Activated T-cell treated with anti-CD3 and anti-CD28 coated beads, Interleukin-2, amount 50 U/mL, for 72 hours (primary cell): ENCODE data around the gene LDHB. TPM values are rescaled to one million over a fixed set of nuclear protein-coding genes. Genes with fewer than 3 reads are reported as not detected.

Source experiments
- ATAC-seq, 2 donors: fragments of 150-1000 bp; cut with Tn5 transposase; replicated peaks in 1 of 2; 2 replicates each; pipeline ENCODE4 v1.10.0; 2021; ENCODE audit warnings: moderate library complexity in 2 of 2, mild to moderate bottlenecking in 1 of 2
- DNase-seq, 2 donors: peaks; one replicate each; pipeline ENCODE4 v3.0.0; 2021 to 2022; ENCODE audit warnings: mixed read lengths in 1 of 2
- H3K27ac Mint-ChIP-seq: one replicate; pipeline ENCODE4 v1.8.0; 2022; ENCODE audit warnings: mild to moderate bottlenecking, moderate library complexity, mixed read lengths
- H3K27me3 Mint-ChIP-seq: one replicate; pipeline ENCODE4 v1.8.0; 2022; ENCODE audit warnings: low read depth, mixed read lengths
- H3K36me3 Mint-ChIP-seq, 2 donors: one replicate each; pipeline ENCODE4 v1.8.0; 2022; ENCODE audit warnings: mixed read lengths in 2 of 2, mild to moderate bottlenecking in 1 of 2; ENCODE audit not compliant: insufficient read depth in 2 of 2
- H3K4me1 Mint-ChIP-seq: one replicate; pipeline ENCODE4 v1.8.0; 2022; ENCODE audit warnings: low read depth, mixed read lengths
- H3K4me3 Mint-ChIP-seq, 2 donors: one replicate each; pipeline ENCODE4 v1.8.0; 2022; ENCODE audit warnings: mild to moderate bottlenecking in 2 of 2, mixed read lengths in 2 of 2, moderate library complexity in 2 of 2
- H3K9me3 Mint-ChIP-seq, 2 donors: one replicate each; pipeline ENCODE4 v1.8.0; 2022; ENCODE audit warnings: mixed read lengths in 2 of 2
- total RNA-seq, 2 donors: library from RNA; stranded (reverse); gene quantifications; one replicate each; pipeline ENCODE4 v1.2.3, GENCODE V29; 2022

LDHB gene
- 1,000 to 10,000 TPM; 1,381 to 1,488 TPM for total RNA-seq

DNA sequence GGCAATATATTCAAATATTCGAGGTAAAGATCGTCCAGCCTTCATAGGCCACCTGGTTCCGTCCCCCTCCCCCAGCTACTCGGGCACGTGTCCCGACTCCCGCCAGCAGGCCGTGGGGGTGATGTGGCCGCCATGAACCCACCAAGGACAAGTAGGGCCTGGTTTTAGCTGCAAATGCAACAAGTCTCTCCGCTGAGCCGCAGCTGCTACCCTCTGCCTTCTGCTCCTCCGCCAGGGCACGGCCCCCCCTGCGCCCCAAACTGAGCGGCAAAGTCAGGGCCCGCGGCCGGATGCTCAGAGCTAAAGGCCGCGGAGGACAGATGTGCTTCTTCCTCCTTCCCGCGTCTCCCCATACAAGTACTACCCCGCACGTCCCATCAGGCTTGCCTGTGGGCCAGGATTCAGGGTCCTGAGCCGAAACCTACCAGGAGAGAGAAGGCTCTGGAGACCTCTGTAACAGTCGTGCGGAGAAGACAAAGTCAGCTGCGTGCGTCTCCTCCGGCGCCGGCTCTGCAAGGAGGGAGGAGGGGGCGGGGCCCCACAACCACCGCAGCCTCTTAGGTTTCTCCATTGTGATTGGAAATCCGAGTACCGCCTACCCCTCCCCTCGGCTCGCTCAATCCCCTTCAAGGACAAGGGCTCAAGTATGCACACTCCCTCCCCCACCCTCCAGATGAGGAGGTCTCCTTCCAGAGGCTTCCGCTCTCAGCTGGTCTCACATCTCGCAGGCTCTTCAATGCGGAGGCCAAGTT, at the start of gene LDHB:
TSS of gene LDHB (minus strand) at position 517 of the 752 bp plus-strand sequence. CDS start 3,171 bp downstream, outside the sequence.
- Mint-ChIP-seq H3K36me3 (peaks cover 11 to 25% of the 10 kb centered on the region in 2 donors), H3K27ac (peak within 1 kb of the TSS; percentile 96), H3K4me3 (peak within 1 kb of the TSS; percentile 98 to 99), H3K4me1 (peaks cover 64% of the 10 kb centered on the region), H3K9me3 (no peaks in the 10 kb centered on the region), H3K27me3 (no peaks in the 10 kb centered on the region)
- DNase-seq = peak; percentile 94 to 96
- ATAC-seq = peak; percentile 97 to 98

DNA sequence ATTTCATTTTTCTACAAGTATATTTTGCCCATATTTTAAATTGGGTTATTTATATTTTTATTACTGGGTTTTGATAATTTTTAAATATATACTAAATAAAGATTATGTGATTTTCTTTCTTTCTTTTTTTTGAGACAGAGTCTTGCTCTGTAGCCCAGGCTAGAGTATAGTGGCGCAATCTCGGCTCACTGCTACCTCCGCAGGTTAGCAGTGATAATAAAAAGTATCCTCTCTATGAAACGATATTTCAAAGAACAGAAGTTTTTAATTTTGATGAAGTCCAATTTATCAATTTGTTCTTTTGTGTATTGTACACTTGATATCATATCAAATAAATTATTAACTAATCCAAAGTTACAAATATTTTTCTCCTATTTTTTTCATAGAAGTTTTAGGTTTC, 47.2 kb upstream of the LDHB start:
- no peaks in the 10 kb centered on the region for H3K36me3 Mint-ChIP-seq
- peaks cover 4% of the 10 kb centered on the region for H3K27me3 Mint-ChIP-seq
- no peak overlapping the region for H3K27ac Mint-ChIP-seq
- no peaks in the 10 kb centered on the region for H3K4me1 Mint-ChIP-seq
- no peak for DNase-seq
- ATAC-seq = no peak
- H3K9me3 Mint-ChIP-seq = no peaks in the 10 kb centered on the region
- no peak overlapping the region for H3K4me3 Mint-ChIP-seq

DNA sequence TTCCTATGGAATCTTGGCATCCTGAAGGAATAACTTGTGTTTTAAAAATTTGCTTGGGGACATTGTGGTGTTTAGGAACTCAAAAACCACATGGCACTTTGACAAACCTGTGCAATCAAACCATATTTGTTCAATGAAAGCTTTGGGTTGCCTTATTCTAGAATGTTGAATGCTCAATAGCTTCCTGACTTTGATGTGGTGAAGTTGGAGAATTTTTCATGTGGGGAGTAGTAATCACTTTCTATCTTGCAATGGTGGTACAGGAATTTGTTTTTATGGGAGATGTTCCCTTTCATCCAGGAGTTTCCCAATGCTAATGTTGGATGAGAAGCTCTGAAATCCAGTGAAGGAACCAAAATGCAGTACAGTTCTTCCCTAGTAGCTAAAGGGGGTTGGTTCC, 42.2 kb upstream of the LDHB start:
- DNase-seq (no peak), ATAC-seq (no peak)
- H3K4me1 Mint-ChIP-seq = no peaks in the 10 kb centered on the region
- no peak overlapping the region for H3K4me3 Mint-ChIP-seq
- H3K27ac Mint-ChIP-seq = no peak overlapping the region
- no peaks in the 10 kb centered on the region for H3K36me3 Mint-ChIP-seq
- no peaks in the 10 kb centered on the region for H3K9me3 Mint-ChIP-seq
- no peaks in the 10 kb centered on the region for H3K27me3 Mint-ChIP-seq

DNA sequence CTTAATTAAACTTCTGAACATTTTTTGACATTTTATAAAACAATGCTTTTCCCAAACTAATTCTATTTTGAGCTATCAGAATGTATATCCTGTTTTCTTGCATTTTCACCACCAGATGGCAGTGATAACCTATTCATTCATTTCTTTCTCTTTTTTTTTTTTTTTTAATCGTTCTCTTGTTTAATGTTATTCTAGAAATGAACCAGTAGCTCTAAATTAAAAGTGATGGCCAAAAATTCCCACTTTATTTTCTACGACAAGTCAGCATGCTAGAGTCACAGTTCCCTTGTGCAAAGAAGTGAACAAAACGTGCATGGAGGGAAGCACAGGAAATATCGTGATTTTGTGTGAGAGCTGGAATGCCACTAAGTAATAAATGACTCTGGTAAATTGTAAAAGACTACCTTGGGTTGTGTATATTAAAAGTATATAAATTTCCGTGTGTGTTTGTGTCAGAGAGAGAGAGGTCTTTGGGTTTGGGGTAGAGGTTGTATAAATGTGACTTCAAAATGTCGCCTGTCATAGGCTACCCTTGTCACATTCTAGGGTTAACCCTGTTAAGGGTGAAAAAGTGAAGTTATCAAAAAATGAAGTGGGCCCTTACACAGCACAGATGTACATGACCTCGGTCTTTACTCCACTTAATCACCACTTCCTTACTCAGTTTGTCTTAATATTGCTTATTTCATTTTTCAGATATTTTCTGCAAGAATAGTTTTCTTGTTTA, 40.4 kb upstream of the LDHB start:
- H3K27me3 Mint-ChIP-seq = no peaks in the 10 kb centered on the region
- no peak overlapping the region for H3K27ac Mint-ChIP-seq
- ATAC-seq (no peak), DNase-seq (no peak)
- no peaks in the 10 kb centered on the region for H3K36me3 Mint-ChIP-seq
- H3K9me3 Mint-ChIP-seq = no peaks in the 10 kb centered on the region
- peak overlapping the region in 1 of 2 donors; percentile 69 for H3K4me3 Mint-ChIP-seq
- no peaks in the 10 kb centered on the region for H3K4me1 Mint-ChIP-seq

DNA sequence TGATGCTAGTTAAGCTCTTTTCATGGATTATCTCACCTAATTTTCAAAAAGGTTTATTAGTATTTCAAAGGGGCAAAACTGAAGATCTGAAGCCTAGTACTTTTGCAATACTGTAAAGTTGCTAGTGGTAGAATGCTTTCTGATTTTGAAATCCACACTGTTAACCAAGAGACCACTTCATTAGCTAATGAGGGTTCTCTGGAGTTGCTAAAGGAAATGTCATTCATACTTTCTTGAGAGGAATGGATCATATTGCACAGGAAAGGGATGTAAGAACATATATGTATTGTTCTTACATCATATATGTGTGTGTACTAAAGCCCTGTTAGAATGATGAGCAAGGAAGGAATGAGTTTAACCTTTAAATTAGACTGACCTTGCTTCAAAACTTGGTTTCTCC, 39.0 kb upstream of the LDHB start:
- no peaks in the 10 kb centered on the region for H3K36me3 Mint-ChIP-seq
- H3K9me3 Mint-ChIP-seq = no peaks in the 10 kb centered on the region
- H3K4me3 Mint-ChIP-seq = no peak overlapping the region
- ATAC-seq = no peak
- DNase-seq = no peak
- no peak overlapping the region for H3K27ac Mint-ChIP-seq
- H3K4me1 Mint-ChIP-seq = no peaks in the 10 kb centered on the region
- H3K27me3 Mint-ChIP-seq = no peaks in the 10 kb centered on the region

DNA sequence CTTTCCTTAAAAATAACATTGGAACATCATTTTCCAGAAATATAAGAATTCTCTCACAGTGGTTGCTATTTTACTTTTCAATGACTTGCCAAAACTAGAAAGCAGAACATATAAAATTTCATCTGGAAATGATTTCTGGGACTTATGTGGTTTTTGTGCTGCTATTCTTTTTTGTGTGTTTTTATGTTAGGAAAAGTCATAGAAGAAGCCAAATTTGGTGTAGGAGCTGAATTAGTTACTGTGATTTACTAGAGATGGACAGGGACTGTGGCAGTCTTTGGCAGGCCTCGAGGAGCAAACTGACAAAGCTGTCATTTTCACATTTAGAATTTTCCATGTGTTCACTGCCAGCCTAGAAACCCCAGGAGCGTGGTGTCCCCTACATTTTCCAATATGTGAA, 38.3 kb upstream of the LDHB start:
- H3K27me3 Mint-ChIP-seq = no peaks in the 10 kb centered on the region
- no peak for ATAC-seq
- H3K4me3 Mint-ChIP-seq = no peak overlapping the region
- peaks cover under 1% of the 10 kb centered on the region for H3K4me1 Mint-ChIP-seq
- no peaks in the 10 kb centered on the region for H3K9me3 Mint-ChIP-seq
- no peaks in the 10 kb centered on the region for H3K36me3 Mint-ChIP-seq
- DNase-seq = no peak
- no peak overlapping the region for H3K27ac Mint-ChIP-seq

DNA sequence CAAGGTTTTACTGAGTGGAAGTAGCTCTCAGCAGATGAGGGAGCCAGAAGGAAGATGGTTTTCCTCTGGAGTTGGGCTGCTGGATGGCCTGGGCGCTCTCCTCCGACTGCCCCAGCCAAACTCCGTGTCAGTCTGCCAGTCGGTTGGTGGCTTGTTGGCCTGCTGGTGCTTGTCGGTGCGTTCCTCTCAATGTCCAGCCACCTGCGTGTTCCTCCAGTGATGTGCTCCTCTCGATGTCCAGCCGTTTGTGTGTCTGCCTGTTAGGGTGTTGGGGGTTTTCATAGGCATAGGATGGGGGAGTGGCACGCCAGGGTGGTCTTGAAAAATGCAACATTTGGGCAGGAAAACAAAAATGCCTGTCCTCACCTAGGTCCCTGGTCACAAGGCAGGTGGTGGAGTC, 37.0 kb upstream of the LDHB start:
- Mint-ChIP-seq H3K4me3 (no peak overlapping the region), H3K27me3 (no peaks in the 10 kb centered on the region), H3K9me3 (peaks cover 1 to 3% of the 10 kb centered on the region in 2 donors), H3K4me1 (peaks cover 14% of the 10 kb centered on the region), H3K36me3 (peaks cover 2 to 3% of the 10 kb centered on the region in 2 donors), H3K27ac (no peak overlapping the region)
- DNase-seq (no peak), ATAC-seq (no peak)

DNA sequence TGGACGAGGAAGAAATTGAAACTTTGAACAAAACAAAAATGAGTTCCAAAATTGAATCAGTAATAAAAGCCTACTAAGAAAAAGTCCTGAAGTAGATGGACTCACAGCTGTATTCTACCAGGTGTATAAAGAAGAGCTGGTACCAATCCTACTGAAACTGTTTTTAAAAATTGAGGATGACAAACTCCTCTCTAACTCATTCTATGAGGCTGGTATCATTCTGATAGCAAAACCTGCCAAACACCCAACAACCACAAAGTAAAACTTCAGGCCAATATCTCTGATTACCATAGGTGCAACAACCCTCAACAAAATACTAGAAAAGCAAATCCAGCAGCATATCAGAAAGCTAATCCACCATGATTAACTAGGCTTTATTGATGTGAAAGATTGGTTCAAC, 33.9 kb upstream of the LDHB start:
- H3K27ac Mint-ChIP-seq = peak overlapping the region; percentile 31
- no peak overlapping the region for H3K4me3 Mint-ChIP-seq
- ATAC-seq (peak in 1 of 2 donors; percentile 54), DNase-seq (no peak)
- peaks cover 10% of the 10 kb centered on the region in 2 donors for H3K9me3 Mint-ChIP-seq
- H3K4me1 Mint-ChIP-seq = peaks cover 14% of the 10 kb centered on the region
- no peaks in the 10 kb centered on the region for H3K27me3 Mint-ChIP-seq
- H3K36me3 Mint-ChIP-seq = peaks cover 9 to 12% of the 10 kb centered on the region in 2 donors

DNA sequence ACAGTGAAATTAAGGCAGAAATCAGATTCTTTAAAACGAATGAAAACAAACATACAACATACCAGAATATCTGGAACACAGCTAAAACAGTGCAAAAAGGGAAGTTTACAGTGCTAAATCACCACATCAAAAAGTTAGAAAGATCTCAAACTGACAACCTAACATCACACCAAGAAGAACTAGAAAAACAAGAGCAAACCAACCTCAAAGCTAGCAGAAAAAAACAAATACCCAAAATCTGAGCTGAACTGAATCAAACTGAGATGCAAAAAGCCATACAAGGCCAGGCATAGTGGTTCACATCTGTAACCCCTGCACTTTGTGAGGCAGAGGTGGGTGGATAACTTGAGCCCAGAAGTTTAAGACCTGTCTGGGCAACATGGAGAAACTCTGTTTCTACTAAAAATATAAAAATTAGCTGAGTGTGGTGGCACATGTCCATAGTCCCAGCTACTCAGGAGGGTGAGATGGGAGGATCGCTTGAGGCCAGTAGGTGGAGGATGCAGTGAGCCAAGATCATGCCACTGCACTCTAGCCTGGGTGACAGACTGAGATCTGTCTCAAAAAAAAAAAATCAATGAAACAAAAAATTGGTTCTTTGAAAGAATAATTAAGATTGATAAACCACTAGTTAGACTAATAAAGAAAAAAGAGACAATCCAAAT, 33.2 kb upstream of the LDHB start:
- peaks cover 10% of the 10 kb centered on the region in 2 donors for H3K9me3 Mint-ChIP-seq
- H3K36me3 Mint-ChIP-seq = peaks cover 9 to 12% of the 10 kb centered on the region in 2 donors
- H3K27ac Mint-ChIP-seq = peak overlapping the region; percentile 34
- no peak for DNase-seq
- H3K4me3 Mint-ChIP-seq = peak overlapping the region in 1 of 2 donors; percentile 3
- peaks cover 14% of the 10 kb centered on the region for H3K4me1 Mint-ChIP-seq
- no peaks in the 10 kb centered on the region for H3K27me3 Mint-ChIP-seq
- ATAC-seq = no peak

DNA sequence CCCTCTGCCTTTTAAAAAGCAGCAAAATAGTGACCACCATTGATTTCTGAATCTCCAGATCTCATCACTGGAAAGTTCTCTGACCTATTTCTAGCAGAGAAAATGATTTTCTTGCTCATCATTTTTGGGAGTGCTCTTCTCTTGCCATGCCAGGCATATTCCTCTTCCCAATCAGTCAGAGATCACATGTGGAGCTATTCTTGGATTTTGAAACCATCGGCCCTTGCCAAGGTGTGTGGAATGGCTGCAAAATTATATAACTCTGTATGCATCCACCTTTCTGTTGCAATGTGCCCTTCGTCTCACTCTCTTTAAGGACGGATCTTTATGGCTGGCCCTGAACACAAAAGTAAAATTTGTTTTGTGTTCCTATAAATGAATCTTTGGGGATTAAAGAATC, 25.5 kb upstream of the LDHB start:
- no peaks in the 10 kb centered on the region for H3K27me3 Mint-ChIP-seq
- H3K27ac Mint-ChIP-seq = no peak overlapping the region
- no peak overlapping the region for H3K4me3 Mint-ChIP-seq
- DNase-seq (no peak), ATAC-seq (no peak)
- H3K4me1 Mint-ChIP-seq = peaks cover 16% of the 10 kb centered on the region
- peaks cover 0 to 3% of the 10 kb centered on the region in 2 donors for H3K9me3 Mint-ChIP-seq
- no peaks in the 10 kb centered on the region for H3K36me3 Mint-ChIP-seq

DNA sequence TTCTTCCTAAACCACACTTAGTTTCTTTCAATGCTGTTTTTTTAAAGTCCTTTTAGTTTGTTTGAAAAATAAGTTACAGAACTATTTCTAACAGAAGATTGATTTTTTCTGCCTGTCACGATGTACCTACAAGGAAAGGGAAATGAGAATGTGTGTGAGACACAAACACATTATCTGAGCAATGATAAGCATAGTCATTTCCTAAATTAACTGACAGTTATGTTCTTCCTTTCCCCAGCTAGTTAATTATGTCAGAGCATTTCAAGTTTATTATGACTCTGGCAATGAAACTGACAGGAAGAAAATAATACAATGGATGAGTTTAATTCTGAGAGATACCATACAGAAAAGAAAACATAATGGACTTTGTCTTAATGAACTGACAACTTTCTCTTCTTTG, 21.3 kb upstream of the LDHB start:
- peak; percentile 46 to 51 for ATAC-seq
- no peaks in the 10 kb centered on the region for H3K9me3 Mint-ChIP-seq
- H3K27ac Mint-ChIP-seq = peak overlapping the region; percentile 38
- H3K4me3 Mint-ChIP-seq = peak overlapping the region; percentile 72 to 75
- no peak for DNase-seq
- H3K36me3 Mint-ChIP-seq = no peaks in the 10 kb centered on the region
- H3K27me3 Mint-ChIP-seq = no peaks in the 10 kb centered on the region
- H3K4me1 Mint-ChIP-seq = peaks cover 44% of the 10 kb centered on the region

DNA sequence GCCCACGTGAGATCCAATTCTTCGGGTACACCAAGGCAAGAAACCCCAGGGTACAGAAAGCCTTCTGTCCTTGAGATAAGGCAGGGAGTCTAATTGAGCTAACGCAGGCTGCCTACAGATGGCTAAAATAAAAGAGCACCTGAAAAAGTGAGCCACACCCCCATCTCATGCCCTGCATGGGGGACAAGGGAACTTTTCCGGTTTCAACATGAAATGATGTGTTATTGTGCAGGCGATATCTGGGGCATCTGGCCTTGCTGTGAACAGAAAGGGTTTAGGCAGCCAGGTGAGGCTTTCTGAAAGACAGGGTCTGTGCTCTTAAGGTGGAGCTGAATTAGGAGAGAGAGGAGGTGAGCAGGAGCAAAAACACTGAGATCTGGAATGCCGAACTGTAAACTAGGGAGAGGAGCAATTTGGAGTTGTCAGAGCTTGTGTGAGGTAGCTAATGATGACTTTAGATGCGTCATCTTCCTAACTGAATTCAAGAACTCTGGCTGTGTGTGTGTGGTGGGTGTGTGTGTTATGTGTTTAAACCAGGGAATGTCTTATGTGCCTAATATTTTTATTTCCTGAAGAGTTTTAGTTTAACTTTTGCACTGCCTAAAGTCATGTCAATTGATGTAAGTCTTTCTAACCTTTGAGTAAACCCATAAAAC, 20.1 kb upstream of the LDHB start:
- no peaks in the 10 kb centered on the region for H3K27me3 Mint-ChIP-seq
- peak overlapping the region; percentile 72 to 75 for H3K4me3 Mint-ChIP-seq
- peak in 1 of 2 donors; percentile 22 for DNase-seq
- peaks cover 44% of the 10 kb centered on the region for H3K4me1 Mint-ChIP-seq
- peak overlapping the region; percentile 38 for H3K27ac Mint-ChIP-seq
- H3K36me3 Mint-ChIP-seq = no peaks in the 10 kb centered on the region
- H3K9me3 Mint-ChIP-seq = no peaks in the 10 kb centered on the region
- peak; percentile 22 to 27 for ATAC-seq

DNA sequence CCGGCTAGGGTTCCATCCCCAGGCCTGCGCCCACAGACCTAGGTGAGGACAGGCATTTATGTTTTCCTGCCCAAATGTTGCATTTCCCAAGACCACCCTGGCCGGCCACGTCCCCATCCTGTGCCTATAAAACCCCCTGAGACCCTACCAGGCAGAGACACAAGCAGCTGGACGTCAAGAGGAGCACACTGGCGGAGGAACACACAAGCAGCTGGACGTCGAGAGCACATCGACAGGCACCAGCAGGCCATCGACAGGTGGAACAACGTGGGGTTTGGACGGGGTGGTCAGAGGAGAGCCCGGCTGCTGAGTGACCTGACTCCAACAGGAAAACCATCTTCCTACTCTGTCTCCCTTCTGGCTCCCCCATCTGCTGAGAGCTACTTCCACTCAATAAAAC, 19.6 kb upstream of the LDHB start:
- ATAC-seq = no peak
- Mint-ChIP-seq H3K4me1 (peaks cover 44% of the 10 kb centered on the region), H3K4me3 (peak overlapping the region; percentile 74 to 75), H3K27ac (peak overlapping the region; percentile 38), H3K36me3 (no peaks in the 10 kb centered on the region), H3K27me3 (no peaks in the 10 kb centered on the region), H3K9me3 (no peaks in the 10 kb centered on the region)
- no peak for DNase-seq
